Activated CD4-positive, alpha-beta T cell treated with anti-CD3 and anti-CD28 coated beads, Interleukin-2, amount 10 ng/mL, durations not matched to agents 7 days and 5 days (primary cell): Measurements from ENCODE around the gene GHR. TPM values are rescaled to one million over a fixed set of nuclear protein-coding genes. Genes with fewer than 3 reads are reported as not detected.

Experiments
- CTCF ChIA-PET: fragments of 350-600 bp; sonication (Branson Sonifier 250); formaldehyde crosslinking; loops from one replicate; lab custom pipeline; 2021; ENCODE audit warnings: antibody characterized with exemption; lab: Charles Lee
- POLR2A ChIA-PET: fragments of 350-600 bp; sonication (Branson Sonifier 250); formaldehyde crosslinking; loops from one replicate; lab custom pipeline; 2021; ENCODE audit warnings: antibody characterized with exemption; lab: Charles Lee
- DNase-seq: peaks from one replicate; pipeline ENCODE4 v3.0.0-alpha.2; 2020
- H3K27ac Mint-ChIP-seq: one replicate; pipeline ENCODE4 v1.8.0; 2021; ENCODE audit warnings: mild to moderate bottlenecking, moderate library complexity, mixed read lengths
- H3K27me3 Mint-ChIP-seq: one replicate; pipeline ENCODE4 v1.8.0; 2021; ENCODE audit warnings: mixed read lengths
- H3K36me3 Mint-ChIP-seq: one replicate; pipeline ENCODE4 v1.8.0; 2021; ENCODE audit warnings: low read depth, mixed read lengths
- H3K4me1 Mint-ChIP-seq: one replicate; pipeline ENCODE4 v1.8.0; 2021; ENCODE audit warnings: mixed read lengths
- H3K4me3 Mint-ChIP-seq: one replicate; pipeline ENCODE4 v1.8.0; 2021; ENCODE audit warnings: mild to moderate bottlenecking, moderate library complexity, mixed read lengths
- H3K9me3 Mint-ChIP-seq: one replicate; pipeline ENCODE4 v1.8.0; 2021; ENCODE audit warnings: mixed read lengths
- total RNA-seq, 2 experiments: library from RNA; stranded (reverse); gene quantifications; one replicate each; pipeline ENCODE4 v1.2.3, GENCODE V29; 2021

The GHR gene
- total RNA-seq, 2 experiments from 2014 or later = not detected

DNA sequence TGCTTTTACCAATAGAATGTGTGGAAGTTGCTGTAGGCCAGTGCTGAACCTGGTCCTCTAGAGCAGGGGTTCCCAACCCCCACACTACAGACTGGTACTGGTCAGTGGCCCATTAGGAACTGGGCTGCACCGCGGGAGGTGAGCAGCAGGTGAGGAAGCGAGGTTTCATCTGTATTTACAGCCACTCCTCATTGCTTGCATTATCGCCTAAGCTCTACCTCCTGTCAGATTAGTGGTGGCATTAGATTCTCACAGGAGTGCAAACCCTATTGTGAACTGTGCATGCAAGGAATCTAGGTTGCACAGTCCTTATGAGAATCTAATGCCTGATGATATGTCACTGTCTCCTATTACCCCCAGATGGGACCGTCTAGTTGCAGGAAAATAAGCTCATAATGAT lies 327.3 kb downstream of the GHR start:
- Mint-ChIP-seq H3K4me1 (peaks cover 10% of the 10 kb centered on the region), H3K4me3 (no peak overlapping the region), H3K36me3 (no peaks in the 10 kb centered on the region), H3K27me3 (peaks cover 6% of the 10 kb centered on the region), H3K27ac (no peak overlapping the region), H3K9me3 (no peaks in the 10 kb centered on the region)
- CTCF ChIA-PET = interaction anchor here (0.6 to 1.0 kb wide), 2 partner anchors 61 to 469 kb away, joined by 3 read pairs; no protein-coding TSS in a partner anchor
- POLR2A ChIA-PET = interaction anchor here (0.6 kb wide), 1 partner anchor 825 kb away, joined by 3 read pairs; the partner anchor contains the start of gene FBXO4
- DNase-seq = no peak

- no peak overlapping the region for H3K4me3 Mint-ChIP-seq
- H3K27me3 Mint-ChIP-seq = peaks cover 7% of the 10 kb centered on the region
- POLR2A ChIA-PET = interaction anchor here (0.6 kb wide), 1 partner anchor 826 kb away, joined by 3 read pairs; the partner anchor contains the start of gene FBXO4
- no peaks in the 10 kb centered on the region for H3K9me3 Mint-ChIP-seq
- no peaks in the 10 kb centered on the region for H3K36me3 Mint-ChIP-seq
- peaks cover 10% of the 10 kb centered on the region for H3K4me1 Mint-ChIP-seq
- CTCF ChIA-PET = interaction anchor here (0.6 to 1.2 kb wide), 3 partner anchors 8 to 116 kb away, joined by 3 to 4 read pairs (median 3); no protein-coding TSS in a partner anchor
- DNase-seq = no peak
- H3K27ac Mint-ChIP-seq = no peak overlapping the region
Observed at GRCh38 chr5:42751044-42751443, 327.8 kb downstream of the GHR start.

DNA sequence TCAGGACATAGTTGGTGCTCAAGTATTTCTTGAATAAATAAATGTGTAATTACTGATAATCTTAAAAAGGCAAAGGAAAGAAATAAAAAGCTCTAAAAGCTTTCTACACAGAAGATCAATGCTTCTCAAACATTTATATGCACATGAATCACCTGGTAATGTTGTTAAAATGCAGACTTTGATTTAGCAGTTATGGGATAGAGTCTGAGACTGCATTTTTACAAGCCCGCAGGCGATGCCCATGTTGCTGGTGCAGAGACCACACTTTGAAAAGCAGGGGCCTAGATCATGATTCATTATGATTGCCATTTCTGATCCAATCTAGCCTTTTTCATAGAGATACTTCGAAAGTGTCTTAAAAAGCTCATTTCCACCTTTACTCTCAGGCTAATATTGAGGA lies 329.9 kb downstream of the GHR start:
- Mint-ChIP-seq H3K9me3 (no peaks in the 10 kb centered on the region), H3K36me3 (no peaks in the 10 kb centered on the region)
- CTCF ChIA-PET = no interaction called here

DNA sequence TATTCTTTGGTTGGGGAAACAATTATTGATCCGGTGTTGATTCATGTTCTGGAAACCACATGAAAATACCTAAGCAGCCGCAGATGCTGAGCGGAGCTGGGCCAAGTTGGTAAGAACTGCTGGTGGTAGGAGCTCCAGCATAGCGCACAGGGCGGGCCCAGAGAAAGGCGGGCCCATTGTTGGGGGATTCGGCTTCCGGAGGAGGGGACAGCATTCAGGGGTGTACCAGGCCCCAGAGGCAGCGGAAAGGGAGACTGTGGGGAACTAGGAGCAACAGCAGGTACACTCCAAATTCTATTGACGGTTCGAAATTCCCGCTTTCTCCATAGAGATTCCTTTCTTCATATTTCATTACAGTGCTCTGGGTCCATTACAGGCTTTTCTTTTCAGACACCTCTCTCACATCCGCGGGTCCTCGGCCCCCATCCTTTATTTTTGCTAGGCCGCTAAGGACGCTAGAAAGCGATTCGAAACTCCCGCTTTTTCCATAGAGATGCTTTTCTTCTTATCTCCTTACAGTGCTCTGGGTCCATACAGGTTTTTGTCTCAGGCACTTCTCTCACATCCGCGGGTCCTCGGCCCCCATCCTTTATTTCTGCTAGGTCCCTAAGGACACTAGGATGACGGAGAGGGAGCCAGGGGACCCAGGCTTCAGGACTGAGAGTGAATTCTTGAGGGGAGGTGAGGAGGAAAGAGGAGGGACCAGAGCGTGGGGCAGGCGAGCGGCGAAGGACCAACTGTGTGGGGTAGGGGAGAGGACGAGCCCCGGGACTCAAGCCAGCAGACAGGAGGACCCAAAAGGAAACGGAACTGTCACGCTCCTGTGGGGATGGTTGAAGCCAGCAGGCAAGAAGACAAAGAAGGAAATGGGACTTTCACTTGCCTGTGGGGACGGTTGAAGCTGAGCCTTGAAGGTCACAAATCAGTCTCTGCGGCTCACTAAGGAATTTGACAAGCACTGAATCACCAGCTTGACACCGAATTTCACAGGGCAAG lies 333.7 kb downstream of the GHR start, which contains the start of gene CCDC152:
Gene CCDC152 (plus strand): TSS at position 213 of the 996 bp plus-strand sequence. CDS start 2,304 bp downstream, outside the sequence.
- Mint-ChIP-seq H3K27ac (peak within 1 kb of the TSS; percentile 64), H3K27me3 (peaks cover 15% of the 10 kb centered on the region), H3K9me3 (no peaks in the 10 kb centered on the region), H3K4me1 (peaks cover 17% of the 10 kb centered on the region), H3K36me3 (peaks cover 2% of the 10 kb centered on the region), H3K4me3 (peak within 1 kb of the TSS; percentile 78)
- peak; percentile 64 for DNase-seq
- POLR2A ChIA-PET = no interaction called here
- CTCF ChIA-PET = interaction anchor here (0.9 kb wide), 1 partner anchor 12 kb away, joined by 4 read pairs; no protein-coding TSS in a partner anchor

More for the DNA sequence above, 329.9 kb downstream of the GHR start:
- Mint-ChIP-seq H3K27ac (no peak overlapping the region), H3K27me3 (peaks cover 8% of the 10 kb centered on the region), H3K4me3 (no peak overlapping the region), H3K4me1 (peaks cover 20% of the 10 kb centered on the region)
- DNase-seq = no peak
- POLR2A ChIA-PET = no interaction called here

- peaks cover 17% of the 10 kb centered on the region for H3K4me1 Mint-ChIP-seq
- ChIA-PET POLR2A (no interaction called here), CTCF (no interaction called here)
- H3K36me3 Mint-ChIP-seq = peaks cover 2% of the 10 kb centered on the region
- no peaks in the 10 kb centered on the region for H3K9me3 Mint-ChIP-seq
- H3K27ac Mint-ChIP-seq = no peak overlapping the region
- DNase-seq = no peak
- H3K4me3 Mint-ChIP-seq = no peak overlapping the region
- H3K27me3 Mint-ChIP-seq = peaks cover 13% of the 10 kb centered on the region
Observed at GRCh38 chr5:42759456-42759855, 336.2 kb downstream of the GHR start.

DNA sequence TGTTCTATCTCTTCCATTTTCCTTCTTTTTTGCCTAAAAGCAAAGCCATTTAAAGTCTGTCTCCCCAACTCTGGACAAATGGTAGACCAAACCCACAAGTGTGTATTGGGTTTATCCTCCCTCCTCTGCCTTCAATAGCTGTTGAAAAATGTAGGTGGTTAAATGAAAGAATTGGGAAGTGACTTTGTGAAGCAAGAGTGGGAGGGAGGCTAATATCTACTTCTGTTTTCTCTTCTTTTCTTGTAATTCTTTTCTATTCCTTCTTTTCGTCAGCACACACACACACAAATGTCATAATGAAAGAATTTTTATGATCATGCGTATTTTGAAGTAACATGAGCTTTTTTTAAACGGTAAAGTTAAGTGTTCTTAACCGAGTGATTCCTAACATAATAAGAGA lies 337.2 kb downstream of the GHR start:
- DNase-seq = no peak
- H3K4me3 Mint-ChIP-seq = no peak overlapping the region
- CTCF ChIA-PET = no interaction called here
- H3K27ac Mint-ChIP-seq = no peak overlapping the region
- no peaks in the 10 kb centered on the region for H3K9me3 Mint-ChIP-seq
- POLR2A ChIA-PET = no interaction called here
- H3K4me1 Mint-ChIP-seq = peaks cover 17% of the 10 kb centered on the region
- peaks cover 2% of the 10 kb centered on the region for H3K36me3 Mint-ChIP-seq
- H3K27me3 Mint-ChIP-seq = peaks cover 11% of the 10 kb centered on the region

GRCh38 chr5:42761791-42762190 lies 338.6 kb downstream of the GHR start:
- peaks cover 2% of the 10 kb centered on the region for H3K36me3 Mint-ChIP-seq
- H3K4me1 Mint-ChIP-seq = peaks cover 14% of the 10 kb centered on the region
- peaks cover 12% of the 10 kb centered on the region for H3K27me3 Mint-ChIP-seq
- POLR2A ChIA-PET = no interaction called here
- no peak for DNase-seq
- H3K27ac Mint-ChIP-seq = no peak overlapping the region
- no peaks in the 10 kb centered on the region for H3K9me3 Mint-ChIP-seq
- CTCF ChIA-PET = no interaction called here
- no peak overlapping the region for H3K4me3 Mint-ChIP-seq

DNA sequence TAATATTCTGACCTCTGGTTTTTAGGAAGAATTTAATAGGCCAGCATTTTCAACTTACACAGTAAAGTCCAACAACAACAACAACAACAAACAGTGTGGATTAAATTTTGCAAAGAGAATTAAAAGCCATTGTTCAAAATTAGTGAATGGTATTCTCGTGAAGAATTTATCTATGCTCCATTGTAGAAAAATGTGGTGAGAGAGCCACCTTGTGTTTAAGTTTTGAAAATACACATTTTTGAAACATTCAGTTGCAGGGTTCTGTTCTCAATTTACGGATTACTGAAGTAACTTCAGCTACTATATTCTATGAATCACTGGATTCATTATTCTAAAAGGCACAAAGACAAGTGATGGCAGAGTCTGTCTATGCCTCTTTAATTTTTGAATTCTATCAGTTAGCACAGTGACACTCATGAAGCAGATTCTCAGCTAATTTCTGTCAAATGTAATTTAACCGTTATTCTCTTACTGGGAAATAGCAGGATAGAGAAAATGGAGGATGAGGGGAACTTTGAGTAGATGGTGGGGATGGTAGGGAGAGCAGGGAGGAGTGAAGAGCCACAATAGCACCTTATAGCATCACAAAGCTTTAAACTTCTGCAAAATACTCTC lies 344.4 kb downstream of the GHR start:
- no peak overlapping the region for H3K27ac Mint-ChIP-seq
- no peaks in the 10 kb centered on the region for H3K36me3 Mint-ChIP-seq
- no peaks in the 10 kb centered on the region for H3K9me3 Mint-ChIP-seq
- no peak overlapping the region for H3K4me3 Mint-ChIP-seq
- ChIA-PET POLR2A (interaction anchor here (0.6 kb wide), 1 partner anchor 426 kb away, joined by 3 read pairs; no protein-coding TSS in a partner anchor), CTCF (interaction anchor here (1.1 kb wide), 1 partner anchor 345 kb away, joined by 5 read pairs; the partner anchor contains the start of gene GHR)
- no peaks in the 10 kb centered on the region for H3K4me1 Mint-ChIP-seq
- peak; percentile 7 for DNase-seq
- peaks cover 3% of the 10 kb centered on the region for H3K27me3 Mint-ChIP-seq

DNA sequence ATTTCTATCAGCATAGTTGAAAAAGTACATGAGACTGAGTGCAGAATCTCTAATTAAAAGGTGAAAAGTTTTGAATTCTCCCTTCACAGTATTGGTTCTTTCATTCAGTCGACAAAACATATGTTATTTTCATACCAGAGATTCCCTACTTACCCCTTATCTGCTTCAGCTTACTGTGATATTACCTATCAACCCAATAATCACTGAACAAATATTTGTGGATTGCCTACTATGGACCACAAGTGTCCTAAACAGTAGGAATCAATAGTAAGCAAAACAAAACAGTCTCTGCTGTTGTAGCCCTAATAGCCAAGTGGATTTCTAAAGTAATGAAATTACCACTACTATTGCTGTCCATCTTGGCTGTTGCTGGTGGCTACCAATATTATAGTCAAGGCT lies 344.9 kb downstream of the GHR start:
- Mint-ChIP-seq H3K27me3 (peaks cover 3% of the 10 kb centered on the region), H3K4me3 (no peak overlapping the region), H3K9me3 (no peaks in the 10 kb centered on the region), H3K27ac (no peak overlapping the region), H3K36me3 (no peaks in the 10 kb centered on the region), H3K4me1 (no peaks in the 10 kb centered on the region)
- DNase-seq = no peak
- ChIA-PET POLR2A (interaction anchor here (0.6 kb wide), 1 partner anchor 425 kb away, joined by 3 read pairs; no protein-coding TSS in a partner anchor), CTCF (interaction anchor here (1.1 kb wide), 1 partner anchor 345 kb away, joined by 5 read pairs; the partner anchor contains the start of gene GHR)

- ChIA-PET POLR2A (no interaction called here), CTCF (no interaction called here)
- H3K4me3 Mint-ChIP-seq = no peak overlapping the region
- peaks cover 2% of the 10 kb centered on the region for H3K27me3 Mint-ChIP-seq
- H3K9me3 Mint-ChIP-seq = no peaks in the 10 kb centered on the region
- no peaks in the 10 kb centered on the region for H3K4me1 Mint-ChIP-seq
- H3K36me3 Mint-ChIP-seq = no peaks in the 10 kb centered on the region
- DNase-seq = no peak
- H3K27ac Mint-ChIP-seq = no peak overlapping the region
Observed at GRCh38 chr5:42770003-42770402, 346.8 kb downstream of the GHR start.
